ENCODE measurements around the gene TRIM17.

DNA sequence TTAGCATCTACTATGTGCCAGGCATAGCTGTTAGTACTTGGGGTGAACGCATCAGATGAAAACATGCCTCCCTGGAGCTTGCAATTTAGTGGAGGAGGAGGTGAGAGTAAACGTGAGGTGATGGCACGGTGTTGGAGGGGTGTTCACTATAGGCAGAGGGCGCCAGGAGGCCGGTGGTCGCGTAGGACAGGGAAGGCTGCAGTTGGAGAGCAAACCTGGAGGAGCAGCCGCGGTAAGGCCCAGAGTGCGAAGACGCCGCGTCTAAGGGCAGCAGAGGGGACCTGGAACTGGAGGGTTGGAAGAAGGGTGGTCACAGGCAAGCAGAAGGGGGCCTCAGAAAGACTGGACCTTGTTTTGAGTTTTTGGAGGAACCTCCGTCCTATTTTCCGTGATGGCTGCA lies 30.2 kb upstream of the TRIM17 start:
- TF ChIP-seq, protein P1, sequence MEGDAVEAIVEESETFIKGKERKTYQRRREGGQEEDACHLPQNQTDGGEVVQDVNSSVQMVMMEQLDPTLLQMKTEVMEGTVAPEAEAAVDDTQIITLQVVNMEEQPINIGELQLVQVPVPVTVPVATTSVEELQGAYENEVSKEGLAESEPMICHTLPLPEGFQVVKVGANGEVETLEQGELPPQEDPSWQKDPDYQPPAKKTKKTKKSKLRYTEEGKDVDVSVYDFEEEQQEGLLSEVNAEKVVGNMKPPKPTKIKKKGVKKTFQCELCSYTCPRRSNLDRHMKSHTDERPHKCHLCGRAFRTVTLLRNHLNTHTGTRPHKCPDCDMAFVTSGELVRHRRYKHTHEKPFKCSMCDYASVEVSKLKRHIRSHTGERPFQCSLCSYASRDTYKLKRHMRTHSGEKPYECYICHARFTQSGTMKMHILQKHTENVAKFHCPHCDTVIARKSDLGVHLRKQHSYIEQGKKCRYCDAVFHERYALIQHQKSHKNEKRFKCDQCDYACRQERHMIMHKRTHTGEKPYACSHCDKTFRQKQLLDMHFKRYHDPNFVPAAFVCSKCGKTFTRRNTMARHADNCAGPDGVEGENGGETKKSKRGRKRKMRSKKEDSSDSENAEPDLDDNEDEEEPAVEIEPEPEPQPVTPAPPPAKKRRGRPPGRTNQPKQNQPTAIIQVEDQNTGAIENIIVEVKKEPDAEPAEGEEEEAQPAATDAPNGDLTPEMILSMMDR (IDR thresholded peaks at IDR 0.05; ENCODE audit: low read depth, low read length, poor library complexity, severe bottlenecking), result no peak
- no peak for TF ChIP-seq EZH2phosphoT487 (IDR thresholded peaks at IDR 0.05; ENCODE audit: borderline replicate concordance, low read length)

All from DOHH2 (cell line).